CD4-positive, alpha-beta T cell treated with Interleukin-4 for 4 hours (primary cell): Measurements from ENCODE around the gene OPCML.

Experiments
- DNase-seq: peaks from one replicate; pipeline ENCODE4 v3.0.0-alpha.2; 2020

The OPCML gene

GRCh38 chr11:133058501-133058900 is 473.8 kb downstream of the OPCML start:
- no peak for DNase-seq

GRCh38 chr11:133053124-133053776 is 479.1 kb downstream of the OPCML start:
- no peak for DNase-seq

GRCh38 chr11:133052537-133052936 is 479.8 kb downstream of the OPCML start:
- DNase-seq, result no peak

GRCh38 chr11:133049244-133050019 is 482.9 kb downstream of the OPCML start:
- DNase-seq, result no peak

GRCh38 chr11:133048270-133048669 is 484.0 kb downstream of the OPCML start:
- no peak for DNase-seq

- no peak for DNase-seq
These were observed 484.6 kb downstream of the OPCML start for GRCh38 chr11:133047771-133048115.

- DNase-seq, result no peak
These were observed 485.1 kb downstream of the OPCML start for GRCh38 chr11:133047036-133047770.

- DNase-seq, result no peak
These were observed 486.0 kb downstream of the OPCML start for GRCh38 chr11:133046252-133046651.

- no peak for DNase-seq
These were observed 490.1 kb downstream of the OPCML start for GRCh38 chr11:133041928-133042882.

- no peak for DNase-seq
These were observed 491.1 kb downstream of the OPCML start for GRCh38 chr11:133041181-133041580.

- no peak for DNase-seq
These were observed 491.9 kb downstream of the OPCML start for GRCh38 chr11:133040289-133040900.

GRCh38 chr11:133038850-133039249 is 493.5 kb downstream of the OPCML start:
- DNase-seq, result no peak

GRCh38 chr11:133034929-133035328 is 497.4 kb downstream of the OPCML start:
- DNase-seq, result no peak

GRCh38 chr11:133029107-133029506 is 503.2 kb downstream of the OPCML start:
- DNase-seq, result no peak

- no peak for DNase-seq
These were observed 505.3 kb downstream of the OPCML start for GRCh38 chr11:133026952-133027351.

- DNase-seq, result no peak
These were observed 508.0 kb downstream of the OPCML start for GRCh38 chr11:133024301-133024700.

- no peak for DNase-seq
These were observed 509.1 kb downstream of the OPCML start for GRCh38 chr11:133023232-133023631.

GRCh38 chr11:133021553-133021952 is 510.7 kb downstream of the OPCML start:
- no peak for DNase-seq

- DNase-seq, result no peak
These were observed 512.0 kb downstream of the OPCML start for GRCh38 chr11:133020372-133020714.

GRCh38 chr11:133019545-133020371 is 512.5 kb downstream of the OPCML start:
- no peak for DNase-seq

- DNase-seq, result no peak
These were observed 516.8 kb downstream of the OPCML start for GRCh38 chr11:133015457-133015856.
